IMR-90 (cell line): ENCODE results near the gene MEF2C. TPM values are rescaled to one million over a fixed set of nuclear protein-coding genes. Genes with fewer than 3 reads are reported as not detected.

ENCODE experiments used
- ATAC-seq: fragments of 200-7000 bp; cut with Tn5 transposase; 2 replicates; pipeline ENCODE4 v1.9.1; 2020; ENCODE audit warnings: low read depth, mild to moderate bottlenecking, moderate library complexity
- BruUV-seq: library from RNA; stranded (reverse); fragments of 400-500 nt; replicated peaks from 2 replicates; lab custom pipeline; 2021; lab: Mats Ljungman, UMichigan
- CTCF ChIA-PET: fragments of 300-600 bp; formaldehyde crosslinking; extraction: SDS; loops from one replicate; lab custom pipeline; 2021; ENCODE audit warnings: antibody characterized with exemption; lab: Yijun Ruan, JAX
- POLR2A ChIA-PET: fragments of 300-600 bp; sonication (Branson Sonifier 250); formaldehyde crosslinking; loops from one replicate; lab custom pipeline; 2022; ENCODE audit warnings: antibody characterized with exemption; ENCODE audit not compliant: unreplicated experiment; lab: Charles Lee
- DNase-seq: peaks from one replicate; pipeline ENCODE4 v3.0.0; 2013
- H2AFZ ChIP-seq: replicated peaks from 2 replicates; pipeline ENCODE3; 2013; ENCODE audit warnings: low read length, mild to moderate bottlenecking; ENCODE audit not compliant: poor library complexity
- H2AK5ac ChIP-seq: 2 replicates; pipeline ENCODE4 v1.6.1; 2013; ENCODE audit warnings: low read depth, low read length, inconsistent platforms
- H2AK9ac ChIP-seq: replicated peaks from 2 replicates; pipeline ENCODE3; 2013; ENCODE audit warnings: mild to moderate bottlenecking, low read depth, low read length, moderate library complexity; ENCODE audit not compliant: poor library complexity
- H2BK120ac ChIP-seq: 2 replicates; pipeline ENCODE4 v1.6.1; 2013; ENCODE audit warnings: low read depth, low read length, inconsistent platforms
- H2BK15ac ChIP-seq: 3 replicates; pipeline ENCODE4 v1.6.1; 2013; ENCODE audit warnings: low read depth, low read length, inconsistent platforms
- H2BK20ac ChIP-seq: 2 replicates; pipeline ENCODE4 v1.6.1; 2013; ENCODE audit warnings: low read depth, mild to moderate bottlenecking, inconsistent platforms, low read length, moderate library complexity
- H2BK5ac ChIP-seq: 2 replicates; pipeline ENCODE4 v1.6.1; 2013; ENCODE audit warnings: mild to moderate bottlenecking, low read depth, low read length, inconsistent platforms; ENCODE audit not compliant: poor library complexity, severe bottlenecking
- H3K14ac ChIP-seq: replicated peaks from 2 replicates; pipeline ENCODE4 v1.6.1; 2013; ENCODE audit warnings: low read depth, low read length, inconsistent platforms
- H3K18ac ChIP-seq: 2 replicates; pipeline ENCODE4 v1.6.1; 2013; ENCODE audit warnings: low read depth, low read length, control low read depth
- H3K23ac ChIP-seq: 2 replicates; pipeline ENCODE4 v1.6.1; 2013; ENCODE audit warnings: low read depth, low read length, inconsistent platforms
- H3K27ac ChIP-seq: 2 replicates; pipeline ENCODE4 v1.5.1; 2013; ENCODE audit warnings: mild to moderate bottlenecking, control low read depth, low read length; ENCODE audit not compliant: insufficient read depth
- H3K27me3 ChIP-seq: 2 replicates; pipeline ENCODE4 v1.6.1; 2013; ENCODE audit warnings: low read length; ENCODE audit not compliant: control insufficient read depth, insufficient read depth
- H3K36me3 ChIP-seq: 2 replicates; pipeline ENCODE4 v1.6.1; 2013; ENCODE audit warnings: low read length, mixed read lengths; ENCODE audit not compliant: control insufficient read depth, insufficient read depth
- H3K4ac ChIP-seq: 2 replicates; pipeline ENCODE4 v1.6.1; 2013; ENCODE audit warnings: low read depth, low read length, inconsistent platforms
- H3K4me1 ChIP-seq: 2 replicates; pipeline ENCODE4 v1.6.1; 2013; ENCODE audit warnings: low read length, mixed read lengths; ENCODE audit not compliant: control insufficient read depth, insufficient read depth
- H3K4me2 ChIP-seq: 2 replicates; pipeline ENCODE4 v1.6.1; 2013; ENCODE audit warnings: low read depth, mild to moderate bottlenecking, control low read depth, low read length, moderate library complexity
- H3K4me3 ChIP-seq: 2 replicates; pipeline ENCODE4 v1.5.1; 2013; ENCODE audit warnings: low read depth, mild to moderate bottlenecking, control low read depth, low read length, moderate library complexity; ENCODE audit not compliant: insufficient read depth
- H3K56ac ChIP-seq: 2 replicates; pipeline ENCODE4 v1.6.1; 2013; ENCODE audit warnings: low read length, inconsistent platforms; ENCODE audit not compliant: insufficient read depth; ENCODE audit errors: extremely low read depth
- H3K79me1 ChIP-seq, 2 experiments: 2 replicates each; pipeline ENCODE4 v1.6.1; 2013; ENCODE audit warnings: low read length in 2 of 2, inconsistent platforms in 1 of 2, low read depth in 1 of 2
- H3K9ac ChIP-seq: 2 replicates; pipeline ENCODE4 v1.6.1; 2013; ENCODE audit warnings: low read depth, low read length, control low read depth
- H3K9me1 ChIP-seq: 2 replicates; pipeline ENCODE4 v1.6.1; 2013; ENCODE audit warnings: low read length, inconsistent platforms; ENCODE audit not compliant: insufficient read depth
- H3K9me3 ChIP-seq: 2 replicates; pipeline ENCODE4 v1.6.1; 2013; ENCODE audit warnings: low read length; ENCODE audit not compliant: control insufficient read depth, insufficient read depth
- H4K20me1 ChIP-seq: 2 replicates; pipeline ENCODE4 v1.6.1; 2013; ENCODE audit warnings: low read length, inconsistent platforms; ENCODE audit not compliant: insufficient read depth
- H4K5ac ChIP-seq: 2 replicates; pipeline ENCODE4 v1.6.1; 2013; ENCODE audit warnings: mild to moderate bottlenecking, low read depth, low read length, control low read depth
- H4K8ac ChIP-seq, 2 experiments: 2 replicates each; pipeline ENCODE4 v1.6.1; 2013; ENCODE audit warnings: low read depth in 2 of 2, low read length in 2 of 2, control low read depth in 1 of 2, inconsistent platforms in 1 of 2
- H4K91ac ChIP-seq: 2 replicates; pipeline ENCODE4 v1.6.1; 2013; ENCODE audit warnings: low read depth, low read length, inconsistent platforms; ENCODE audit not compliant: insufficient read depth
- MAZ ChIP-seq: IDR thresholded peaks from 2 replicates; pipeline ENCODE4 v1.6.1; 2012; ENCODE audit warnings: low read depth, mild to moderate bottlenecking, low read length, improper control_type of control experiment, moderate library complexity, borderline replicate concordance
- RCOR1 ChIP-seq: IDR thresholded peaks from 2 replicates; pipeline ENCODE4 v1.6.1; 2012; ENCODE audit warnings: mild to moderate bottlenecking, low read length, improper control_type of control experiment; ENCODE audit not compliant: insufficient replicate concordance
- WGBS, 2 experiments: methylation state at CpG; one replicate each; pipeline versions ENCODE4 v1.1.5 to v1.1.7; 2013; ENCODE audit warnings: missing lambda C conversion rate in 2 of 2; ENCODE audit not compliant: insufficient read length in 1 of 2; ENCODE audit errors: extremely low coverage in 2 of 2; 5-methylcytosine and 5-hydroxymethylcytosine counted together
- dilution Hi-C: fragments of 300-500 bp; cut with HindIII; formaldehyde crosslinking; loops from one replicate; pipeline ENCODE4 v1.14.3; 2018; ENCODE audit warnings: low sequenced_read_pairs; ENCODE audit not compliant: unreplicated experiment
- in situ Hi-C: fragments of 300-500 bp; cut with MboI; formaldehyde crosslinking; loops from 3 replicates; pipeline ENCODE4 v1.14.3; 2019; ENCODE audit warnings: low sequenced_read_pairs, inconsistent platforms, mixed read lengths
- intact Hi-C: fragments of 100-400 bp; cut with micrococcal nuclease; formaldehyde crosslinking; loops from 2 replicates; pipeline ENCODE4 v1.10.0; 2022
- polyA plus RNA-seq, 3 experiments: library from polyadenylated mRNA; depleted of rRNA; stranded (reverse); fragments of >200 nt; gene quantifications; 2 replicates each; pipeline ENCODE4 v1.2.3, GENCODE V29; 2012; ENCODE audit warnings: low replicate concordance in 1 of 3
- total RNA-seq: library from RNA; depleted of rRNA; stranded (reverse); fragments of >200 nt; gene quantifications from 2 replicates; pipeline ENCODE4 v1.2.3, GENCODE V29; 2012

The MEF2C gene
- total and polyA plus RNA-seq, 2 of the 4 experiments (the other 2 are of a cell fraction) = 1.5 to 6.8 TPM

DNA sequence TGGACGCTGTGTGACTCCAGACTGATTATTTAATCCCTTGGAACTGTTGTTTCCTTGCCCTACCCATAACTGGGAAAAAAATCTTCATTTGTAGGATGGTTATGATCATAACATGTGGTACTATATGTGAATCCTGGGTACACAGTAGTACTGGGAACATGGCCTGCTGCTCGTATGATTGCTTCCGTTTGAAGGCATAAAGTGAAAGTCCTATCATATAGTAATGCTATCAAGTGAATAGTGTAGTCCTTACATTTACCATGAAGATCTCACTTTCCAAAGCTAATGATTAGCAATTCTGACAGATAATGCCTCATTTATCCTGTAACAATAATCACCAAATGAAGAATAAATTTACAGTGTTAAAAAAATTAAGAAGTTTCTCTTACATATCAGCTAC, 53.2 kb downstream of the MEF2C start:
- ChIA-PET CTCF (interaction anchor here (1.2 to 2.2 kb wide), 3 partner anchors 13 to 97 kb away, joined by 4 to 6 read pairs (median 4); no protein-coding TSS in a partner anchor), POLR2A (no interaction called here)
- H3K9ac ChIP-seq = no peak overlapping the region

More for the DNA sequence above, 53.2 kb downstream of the MEF2C start:
- ATAC-seq (no peak), DNase-seq (no peak)
- Histone ChIP-seq H2BK5ac (no peak overlapping the region), H3K9me3 (no peaks in the 10 kb centered on the region), H3K27ac (no peak overlapping the region), H3K4ac (no peak overlapping the region), H2BK120ac (no peak overlapping the region), H3K4me3 (no peak overlapping the region), H3K23ac (no peak overlapping the region), H3K4me1 (peaks cover 15% of the 10 kb centered on the region), H4K5ac (no peak overlapping the region), H4K20me1 (no peaks in the 10 kb centered on the region), H3K79me1 (peaks cover 0 to 14% of the 10 kb centered on the region in 2 experiments; a peak in 2 of 4 replicates), H2BK15ac (no peak overlapping the region), H3K4me2 (no peak overlapping the region), H3K14ac (no peak overlapping the region), H3K56ac (no peak overlapping the region), H3K27me3 (no peaks in the 10 kb centered on the region), H2BK20ac (no peak overlapping the region), H4K91ac (no peak overlapping the region), H2AK5ac (no peak overlapping the region), H3K9me1 (peaks cover 6% of the 10 kb centered on the region), H2AFZ (no peak overlapping the region), H3K18ac (no peak overlapping the region), H4K8ac (no peak overlapping the region), H3K36me3 (no peaks in the 10 kb centered on the region), H2AK9ac (no peak overlapping the region)
- WGBS, 2 experiments = no CpG with 5 or more reads among the region's 3 CpGs
- no TSS peak for BruUV-seq
- in situ Hi-C loops (no loop called here), dilution Hi-C loops (no loop called here), intact Hi-C loops (loop anchor here (5.0 kb wide), 2 partner anchors 42 to 1192 kb away; no protein-coding TSS in a partner anchor)
- no peak for TF ChIP-seq MAZ
- TF ChIP-seq RCOR1 = no peak
